Loucy (cell line): ENCODE measurements around the gene WNT4.

Experiments
- H2AFZ ChIP-seq: fragments of 200-600 bp; sonication (generic); 2 replicates; pipeline ENCODE4 v1.6.0; 2016; ENCODE audit warnings: antibody characterized with exemption, mild to moderate bottlenecking, low read length, moderate library complexity
- H3F3A ChIP-seq: fragments of 200-600 bp; 2 replicates; pipeline ENCODE4 v1.6.0; 2016; ENCODE audit warnings: antibody characterized with exemption, low read depth, mild to moderate bottlenecking
- H3K27me3 ChIP-seq: fragments of 200-600 bp; sonication (generic); 2 replicates; pipeline ENCODE4 v1.6.1; 2014; ENCODE audit warnings: low read length, mild to moderate bottlenecking; ENCODE audit not compliant: insufficient read depth, poor library complexity, severe bottlenecking
- H3K36me3 ChIP-seq: fragments of 200-600 bp; sonication (generic); 2 replicates; pipeline ENCODE4 v1.6.1; 2016; ENCODE audit warnings: low read length; ENCODE audit not compliant: insufficient read depth
- H3K4me1 ChIP-seq: fragments of 200-600 bp; sonication (generic); 2 replicates; pipeline ENCODE4 v1.5.1; 2014; ENCODE audit warnings: low read length, mild to moderate bottlenecking; ENCODE audit not compliant: insufficient read depth, poor library complexity, severe bottlenecking
- H3K4me2 ChIP-seq: fragments of 200-600 bp; sonication (generic); 2 replicates; pipeline ENCODE4 v1.6.0; 2014; ENCODE audit warnings: antibody characterized with exemption, low read length, low read depth, mild to moderate bottlenecking; ENCODE audit not compliant: poor library complexity, severe bottlenecking
- H3K4me3 ChIP-seq: fragments of 200-600 bp; sonication (generic); 2 replicates; pipeline ENCODE4 v1.5.1; 2014; ENCODE audit warnings: low read length, mild to moderate bottlenecking, mixed read lengths; ENCODE audit not compliant: poor library complexity, severe bottlenecking
- H3K79me2 ChIP-seq: fragments of 200-600 bp; sonication (generic); 2 replicates; pipeline ENCODE4 v1.6.1; 2014; ENCODE audit warnings: low read length; ENCODE audit not compliant: insufficient read depth
- H3K9ac ChIP-seq: fragments of 200-600 bp; sonication (generic); 2 replicates; pipeline ENCODE4 v1.6.0; 2014; ENCODE audit warnings: mild to moderate bottlenecking, low read depth, low read length, moderate library complexity; ENCODE audit not compliant: poor library complexity, severe bottlenecking
- H3K9me2 ChIP-seq: fragments of 200-600 bp; sonication (generic); replicated peaks from 2 replicates; pipeline ENCODE4 v1.6.1; 2016; ENCODE audit warnings: low read depth, low read length, mixed read lengths
- H3K9me3 ChIP-seq: fragments of 200-600 bp; sonication (generic); 2 replicates; pipeline ENCODE4 v1.6.1; 2014; ENCODE audit warnings: mild to moderate bottlenecking, antibody characterized with exemption, low read length, low read depth; ENCODE audit not compliant: insufficient read depth
- H4K20me1 ChIP-seq: fragments of 200-600 bp; sonication (generic); 2 replicates; pipeline ENCODE4 v1.6.0; 2014; ENCODE audit warnings: antibody characterized with exemption, low read length, mild to moderate bottlenecking; ENCODE audit not compliant: insufficient read depth, poor library complexity, severe bottlenecking
- CTCF ChIP-seq: fragments of 200-600 bp; sonication (generic); conservative IDR thresholded peaks from 2 replicates; pipeline ENCODE4 v1.5.1; 2014; ENCODE audit warnings: mild to moderate bottlenecking, antibody characterized with exemption, low read length
- EZH2phosphoT487 ChIP-seq: fragments of 200-600 bp; IDR thresholded peaks from 2 replicates; pipeline ENCODE4 v1.6.1; 2018; ENCODE audit warnings: antibody characterized with exemption, mild to moderate bottlenecking, moderate library complexity, borderline replicate concordance

Gene WNT4

DNA sequence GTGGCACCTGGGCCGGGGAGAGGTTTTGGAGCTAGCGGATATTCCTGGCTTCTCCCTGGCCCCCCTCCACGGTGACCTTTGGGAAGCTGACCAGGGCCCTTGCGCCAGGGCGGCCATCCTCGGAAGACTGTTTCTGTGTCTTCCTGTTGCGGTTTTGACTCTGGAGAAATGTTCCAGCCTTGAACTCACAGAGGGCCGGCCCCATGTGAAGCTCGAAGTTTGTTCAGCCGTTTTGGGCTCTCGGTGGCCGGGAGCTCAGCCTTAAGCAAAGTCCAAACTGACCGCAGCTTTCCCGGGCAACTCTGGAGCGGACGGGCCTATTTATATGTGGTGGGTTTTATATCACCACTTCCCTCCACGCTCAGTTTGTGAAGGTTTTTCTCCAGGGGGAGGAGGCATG is 17.0 kb upstream of the WNT4 start:
- H3K4me1 ChIP-seq = no peaks in the 10 kb centered on the region
- H3K9me3 ChIP-seq = no peaks in the 10 kb centered on the region
- H3K9ac ChIP-seq = no peak overlapping the region
- H3K4me3 ChIP-seq = no peak overlapping the region
- no peak overlapping the region for H2AFZ ChIP-seq
- no peaks in the 10 kb centered on the region for H3F3A ChIP-seq
- no peaks in the 10 kb centered on the region for H3K36me3 ChIP-seq
- H4K20me1 ChIP-seq = no peaks in the 10 kb centered on the region
- no peaks in the 10 kb centered on the region for H3K79me2 ChIP-seq
- no peaks in the 10 kb centered on the region for H3K9me2 ChIP-seq
- H3K4me2 ChIP-seq = no peak overlapping the region
- TF ChIP-seq CTCF (no peak), EZH2phosphoT487 (no peak)
- H3K27me3 ChIP-seq = no peaks in the 10 kb centered on the region

DNA sequence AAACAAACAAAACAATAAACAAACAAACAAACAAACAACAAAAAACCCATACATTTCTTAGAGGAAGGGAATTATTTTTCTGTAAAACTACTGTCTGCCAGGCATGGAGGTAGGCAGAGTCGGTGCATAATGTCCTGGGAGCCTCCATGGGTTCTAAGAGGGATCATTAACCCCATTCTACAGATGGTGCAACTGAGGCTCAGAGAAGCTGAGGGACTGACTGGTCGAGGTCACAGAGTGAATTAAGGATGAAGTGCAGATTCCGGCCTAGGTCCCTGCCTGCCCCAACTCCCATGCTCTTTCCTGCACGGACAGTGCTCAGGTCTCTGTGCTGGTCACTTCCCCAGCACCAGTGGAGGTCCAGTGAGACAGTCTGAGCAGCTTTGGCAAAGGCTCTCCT is 15.8 kb upstream of the WNT4 start:
- H3K79me2 ChIP-seq = no peaks in the 10 kb centered on the region
- TF ChIP-seq EZH2phosphoT487 (no peak), CTCF (no peak)
- H3K4me2 ChIP-seq = no peak overlapping the region
- no peaks in the 10 kb centered on the region for H3K9me2 ChIP-seq
- H2AFZ ChIP-seq = no peak overlapping the region
- no peaks in the 10 kb centered on the region for H3K36me3 ChIP-seq
- no peaks in the 10 kb centered on the region for H3K27me3 ChIP-seq
- H3K4me1 ChIP-seq = no peaks in the 10 kb centered on the region
- H3K9ac ChIP-seq = no peak overlapping the region
- H3K9me3 ChIP-seq = no peaks in the 10 kb centered on the region
- no peaks in the 10 kb centered on the region for H3F3A ChIP-seq
- no peaks in the 10 kb centered on the region for H4K20me1 ChIP-seq
- H3K4me3 ChIP-seq = no peak overlapping the region

DNA sequence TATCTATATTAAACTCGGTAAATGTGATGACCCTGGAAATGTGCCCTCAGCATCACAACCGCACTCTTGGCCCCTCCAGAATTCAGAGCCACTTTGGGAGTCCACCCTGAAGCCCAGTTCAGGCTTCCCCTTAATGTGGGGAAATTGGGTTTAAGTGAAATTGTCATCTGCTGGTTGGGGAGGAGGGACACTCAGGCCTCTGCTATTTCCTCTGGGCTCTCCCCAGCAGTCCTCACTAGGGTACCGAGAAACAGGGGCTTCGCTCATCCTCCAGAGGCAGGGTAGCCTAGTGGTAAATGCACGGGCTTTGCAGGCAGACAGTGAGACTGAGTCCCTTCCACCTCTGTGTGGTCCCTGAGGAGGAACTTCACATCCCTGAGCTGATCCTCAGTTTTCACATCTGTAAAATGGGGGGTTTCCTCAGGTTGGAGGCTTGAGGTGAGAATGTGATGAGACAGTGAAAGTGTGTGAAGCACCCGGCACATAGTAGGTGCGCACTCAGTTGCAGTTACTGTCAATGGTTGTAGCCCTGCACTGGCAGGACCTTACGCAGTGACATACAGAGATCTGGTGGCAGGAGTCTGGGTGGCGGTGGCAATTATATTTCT is 14.6 kb upstream of the WNT4 start:
- Histone ChIP-seq H3K9ac (no peak overlapping the region), H3K9me2 (no peaks in the 10 kb centered on the region), H3K27me3 (no peaks in the 10 kb centered on the region), H3K9me3 (no peaks in the 10 kb centered on the region), H4K20me1 (no peaks in the 10 kb centered on the region), H3K4me3 (no peak overlapping the region), H2AFZ (no peak overlapping the region), H3F3A (no peaks in the 10 kb centered on the region), H3K79me2 (no peaks in the 10 kb centered on the region), H3K4me2 (no peak overlapping the region), H3K4me1 (no peaks in the 10 kb centered on the region), H3K36me3 (no peaks in the 10 kb centered on the region)
- TF ChIP-seq CTCF (no peak), EZH2phosphoT487 (no peak)
